Dermis blood vessel endothelial cell (primary cell): ENCODE measurements around the gene CSF3. TPM values are rescaled to one million over a fixed set of nuclear protein-coding genes. Genes with fewer than 3 reads are reported as not detected.
"Not testable (repeated sequence)": the region's sequence is repeated elsewhere in the genome, so short reads cannot be mapped to it uniquely, and the experiment has no call there.

Source experiments
- DNase-seq: peaks from one replicate; pipeline ENCODE4 v3.0.0; 2010
- total RNA-seq: library from RNA; depleted of rRNA; stranded (reverse); fragments of >200 nt; gene quantifications from 2 replicates; pipeline ENCODE4 v1.2.3, GENCODE V29; 2014

CSF3 gene
- total RNA-seq, 1 donor from 2014 or later, result 0.17 TPM

DNA sequence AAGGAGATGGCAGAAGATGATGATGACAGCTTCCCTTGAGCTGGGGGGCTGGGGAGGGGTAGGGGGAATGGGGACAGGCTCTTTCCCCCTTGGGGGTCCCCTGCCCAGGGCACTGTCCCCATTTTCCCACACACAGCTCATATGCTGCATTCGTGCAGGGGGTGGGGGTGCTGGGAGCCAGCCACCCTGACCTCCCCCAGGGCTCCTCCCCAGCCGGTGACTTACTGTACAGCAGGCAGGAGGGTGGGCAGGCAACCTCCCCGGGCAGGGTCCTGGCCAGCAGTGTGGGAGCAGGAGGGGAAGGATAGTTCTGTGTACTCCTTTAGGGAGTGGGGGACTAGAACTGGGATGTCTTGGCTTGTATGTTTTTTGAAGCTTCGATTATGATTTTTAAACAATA is 17.7 kb upstream of the CSF3 start:
- DNase-seq, result no peak

- no peak for DNase-seq
Observed at GRCh38 chr17:39999067-39999466, 16.2 kb upstream of the CSF3 start.

DNA sequence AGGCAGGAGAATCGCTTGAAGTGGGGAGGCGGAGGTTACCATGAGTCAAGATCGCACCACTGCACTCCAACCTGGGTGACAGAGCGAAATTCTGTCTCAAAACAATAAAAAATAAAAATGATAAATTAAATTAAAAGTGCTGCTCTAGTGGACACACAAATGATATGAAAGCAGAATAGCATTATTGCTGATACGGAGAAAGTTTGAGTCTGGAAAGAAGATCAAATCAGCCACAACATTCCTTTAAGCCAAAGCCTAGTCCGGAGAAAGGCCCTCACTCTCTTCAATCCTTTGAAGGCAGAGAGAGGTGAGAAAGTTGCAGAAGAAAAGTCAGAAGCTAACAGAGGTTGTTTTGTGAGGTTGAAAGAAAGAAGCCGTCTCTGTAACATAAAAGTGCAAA is 15.1 kb upstream of the CSF3 start:
- no peak for DNase-seq

DNA sequence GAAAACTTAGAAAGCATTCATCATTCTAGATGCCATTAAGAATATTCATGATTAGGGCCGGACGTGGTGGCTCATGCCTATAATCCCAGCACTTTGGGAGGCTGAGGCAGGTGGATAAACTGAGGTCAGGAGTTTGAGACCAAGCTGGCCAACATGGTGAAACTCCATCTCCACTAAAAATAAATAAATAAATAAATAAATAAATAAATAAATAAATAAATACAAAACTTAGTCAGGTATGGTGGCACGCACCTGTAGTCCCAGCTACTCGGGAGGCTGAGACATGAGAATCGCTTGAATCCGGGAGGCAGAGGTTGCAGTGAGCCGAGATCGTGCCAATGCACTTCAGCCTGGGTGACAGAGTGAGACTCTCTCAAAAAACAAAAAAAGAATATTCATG is 13.9 kb upstream of the CSF3 start:
- DNase-seq, result not testable (repeated sequence)

DNA sequence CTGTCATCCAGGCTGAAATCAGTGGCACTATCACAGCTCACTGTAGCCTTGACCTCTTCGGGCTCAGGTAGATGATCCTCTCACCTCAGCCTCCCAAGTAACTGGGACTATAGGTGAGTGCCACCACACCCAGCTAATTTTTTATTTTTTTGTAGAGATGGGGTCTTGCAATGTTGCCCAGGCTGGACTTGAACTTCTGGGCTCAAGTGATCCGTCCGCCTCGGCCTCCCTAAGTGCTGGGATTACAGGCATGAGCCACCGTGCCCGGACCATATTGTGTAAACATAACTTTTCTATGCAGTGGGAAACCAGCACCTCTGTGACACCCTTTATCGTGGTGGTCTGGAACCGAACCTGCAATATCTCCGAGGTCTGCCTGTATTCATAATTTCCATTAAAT is 11.2 kb upstream of the CSF3 start:
- DNase-seq, result no peak

- no peak for DNase-seq
Observed at GRCh38 chr17:40004712-40005111, 10.5 kb upstream of the CSF3 start.

GRCh38 chr17:40005520-40005919 is 9.7 kb upstream of the CSF3 start:
- no peak for DNase-seq

DNA sequence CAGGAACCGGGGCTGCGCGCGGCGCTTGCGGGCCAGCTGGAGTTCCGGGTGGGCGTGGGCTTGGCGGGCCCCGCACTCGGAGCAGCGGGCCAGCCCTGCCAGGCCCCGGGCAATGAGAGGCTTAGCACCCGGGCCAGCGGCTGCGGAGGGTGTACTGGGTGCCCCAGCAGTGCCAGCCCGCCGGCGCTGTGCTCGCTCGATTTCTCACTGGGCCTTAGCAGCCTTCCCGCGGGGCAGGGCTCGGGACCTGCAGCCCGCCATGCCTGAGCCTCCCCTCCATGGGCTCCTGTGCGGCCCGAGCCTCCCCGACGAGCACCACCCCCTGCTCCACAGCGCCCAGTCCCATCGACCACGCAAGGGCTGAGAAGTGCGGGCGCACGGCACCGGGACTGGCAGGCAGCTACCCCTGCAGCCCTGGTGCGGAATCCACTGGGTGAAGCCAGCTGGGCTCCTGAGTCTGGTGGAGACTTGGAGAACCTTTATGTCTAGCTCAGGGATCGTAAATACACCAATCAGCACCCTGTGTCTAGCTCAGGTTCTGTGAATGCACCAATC is 4.2 kb upstream of the CSF3 start:
- not testable (repeated sequence) for DNase-seq

GRCh38 chr17:40012017-40012647 is 3.1 kb upstream of the CSF3 start:
- DNase-seq, result not testable (repeated sequence)

DNA sequence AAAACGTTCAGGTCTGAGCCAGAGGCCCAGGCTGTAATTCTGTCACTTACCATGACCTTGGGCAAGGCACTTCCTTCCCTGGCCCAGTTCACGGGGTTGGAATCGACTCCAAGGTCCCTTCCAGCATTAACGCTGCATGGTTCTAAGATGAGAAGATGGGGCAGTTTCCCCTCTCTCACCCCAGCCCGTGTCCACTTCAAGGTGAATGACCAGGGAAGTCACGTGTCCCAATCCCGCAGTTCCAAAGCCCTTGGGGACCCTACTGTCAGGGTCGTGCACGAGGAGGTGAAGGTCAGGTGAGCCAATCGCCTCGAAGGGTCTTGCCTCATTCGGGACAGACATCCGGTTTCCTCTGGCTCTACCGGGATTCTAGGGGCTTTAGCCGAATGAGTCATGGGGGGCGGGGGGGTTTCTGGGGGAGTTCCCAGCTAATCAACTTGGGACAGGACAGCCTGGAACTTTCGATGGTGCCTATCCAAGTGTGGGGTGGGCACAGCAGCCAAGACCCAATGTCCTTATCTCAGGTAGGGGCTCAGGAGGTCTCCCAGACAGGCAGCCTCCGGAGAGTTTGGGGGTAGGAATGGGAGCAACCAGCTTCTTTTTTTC is 762 bp upstream of the CSF3 start:
- DNase-seq, result peak; percentile 71

DNA sequence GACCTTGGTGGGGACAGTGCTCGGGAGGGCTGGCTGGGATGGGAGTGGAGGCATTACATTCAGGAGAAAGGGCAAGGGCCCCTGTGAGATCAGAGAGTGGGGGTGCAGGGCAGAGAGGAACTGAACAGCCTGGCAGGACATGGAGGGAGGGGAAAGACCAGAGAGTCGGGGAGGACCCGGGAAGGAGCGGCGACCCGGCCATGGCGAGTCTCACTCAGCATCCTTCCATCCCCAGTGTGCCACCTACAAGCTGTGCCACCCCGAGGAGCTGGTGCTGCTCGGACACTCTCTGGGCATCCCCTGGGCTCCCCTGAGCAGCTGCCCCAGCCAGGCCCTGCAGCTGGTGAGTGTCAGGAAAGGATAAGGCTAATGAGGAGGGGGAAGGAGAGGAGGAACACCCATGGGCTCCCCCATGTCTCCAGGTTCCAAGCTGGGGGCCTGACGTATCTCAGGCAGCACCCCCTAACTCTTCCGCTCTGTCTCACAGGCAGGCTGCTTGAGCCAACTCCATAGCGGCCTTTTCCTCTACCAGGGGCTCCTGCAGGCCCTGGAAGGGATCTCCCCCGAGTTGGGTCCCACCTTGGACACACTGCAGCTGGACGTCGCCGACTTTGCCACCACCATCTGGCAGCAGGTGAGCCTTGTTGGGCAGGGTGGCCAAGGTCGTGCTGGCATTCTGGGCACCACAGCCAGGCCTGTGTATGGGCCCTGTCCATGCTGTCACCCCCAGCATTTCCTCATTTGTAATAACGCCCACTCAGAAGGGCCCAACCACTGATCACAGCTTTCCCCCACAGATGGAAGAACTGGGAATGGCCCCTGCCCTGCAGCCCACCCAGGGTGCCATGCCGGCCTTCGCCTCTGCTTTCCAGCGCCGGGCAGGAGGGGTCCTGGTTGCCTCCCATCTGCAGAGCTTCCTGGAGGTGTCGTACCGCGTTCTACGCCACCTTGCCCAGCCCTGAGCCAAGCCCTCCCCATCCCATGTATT is 1.1 kb downstream of the CSF3 start:
- no peak for DNase-seq

DNA sequence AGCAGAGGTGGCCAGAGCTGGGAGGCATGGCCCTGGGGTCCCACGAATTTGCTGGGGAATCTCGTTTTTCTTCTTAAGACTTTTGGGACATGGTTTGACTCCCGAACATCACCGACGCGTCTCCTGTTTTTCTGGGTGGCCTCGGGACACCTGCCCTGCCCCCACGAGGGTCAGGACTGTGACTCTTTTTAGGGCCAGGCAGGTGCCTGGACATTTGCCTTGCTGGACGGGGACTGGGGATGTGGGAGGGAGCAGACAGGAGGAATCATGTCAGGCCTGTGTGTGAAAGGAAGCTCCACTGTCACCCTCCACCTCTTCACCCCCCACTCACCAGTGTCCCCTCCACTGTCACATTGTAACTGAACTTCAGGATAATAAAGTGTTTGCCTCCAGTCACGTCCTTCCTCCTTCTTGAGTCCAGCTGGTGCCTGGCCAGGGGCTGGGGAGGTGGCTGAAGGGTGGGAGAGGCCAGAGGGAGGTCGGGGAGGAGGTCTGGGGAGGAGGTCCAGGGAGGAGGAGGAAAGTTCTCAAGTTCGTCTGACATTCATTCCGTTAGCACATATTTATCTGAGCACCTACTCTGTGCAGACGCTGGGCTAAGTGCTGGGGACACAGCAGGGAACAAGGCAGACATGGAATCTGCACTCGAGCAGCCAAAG is 2.3 kb downstream of the CSF3 start:
- DNase-seq, result no peak

GRCh38 chr17:40018211-40019121 is 3.2 kb downstream of the CSF3 start:
- DNase-seq, result peak; percentile 38

GRCh38 chr17:40019140-40019991 is 4.1 kb downstream of the CSF3 start:
- DNase-seq, result peak; percentile 93

DNA sequence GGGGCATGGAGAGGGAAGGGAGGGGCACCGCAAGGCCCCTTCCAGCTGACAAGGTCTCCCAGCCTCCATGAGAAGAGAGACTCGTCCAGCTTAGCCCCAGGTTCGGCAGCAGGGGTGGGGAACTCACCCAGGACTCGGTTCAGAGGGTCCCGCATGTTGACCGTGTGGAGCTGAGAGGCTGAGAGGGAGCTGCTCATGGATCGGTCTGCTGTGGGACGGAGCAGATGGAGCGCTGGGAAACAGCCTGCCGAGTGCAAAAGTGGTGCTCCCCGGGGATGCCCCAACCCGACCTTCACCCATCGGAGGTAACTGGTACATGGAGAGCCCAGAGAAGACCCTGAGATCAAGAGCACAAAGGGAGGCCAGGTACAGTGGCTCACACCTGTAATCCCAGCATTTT is 4.9 kb downstream of the CSF3 start:
- no peak for DNase-seq

DNA sequence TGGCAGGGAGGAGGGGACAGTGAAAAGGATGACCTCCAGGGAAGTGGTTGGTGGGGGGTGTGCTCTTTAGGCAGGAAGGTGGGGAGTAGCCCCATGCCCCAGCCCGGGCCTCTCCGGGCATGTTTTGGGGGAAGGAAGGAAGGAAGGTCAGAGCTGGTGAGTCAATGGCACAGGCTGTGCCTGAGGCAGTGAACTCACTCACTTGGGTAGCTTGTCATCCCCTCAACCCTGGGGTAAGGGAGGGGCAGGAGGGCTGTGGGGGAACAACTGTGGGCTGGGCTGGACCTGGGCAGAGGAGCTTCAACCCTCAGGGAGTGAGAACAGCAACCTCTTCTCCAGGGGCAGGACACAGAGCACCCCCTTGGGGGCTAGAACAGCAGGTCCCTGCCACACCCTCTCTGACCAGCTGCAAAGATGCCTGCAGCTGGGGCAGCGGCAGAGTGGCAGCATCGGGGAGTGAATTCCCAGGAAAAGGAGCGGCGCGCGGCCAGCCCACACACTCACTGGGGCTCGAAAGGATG is 6.3 kb downstream of the CSF3 start:
- DNase-seq, result peak; percentile 75

DNA sequence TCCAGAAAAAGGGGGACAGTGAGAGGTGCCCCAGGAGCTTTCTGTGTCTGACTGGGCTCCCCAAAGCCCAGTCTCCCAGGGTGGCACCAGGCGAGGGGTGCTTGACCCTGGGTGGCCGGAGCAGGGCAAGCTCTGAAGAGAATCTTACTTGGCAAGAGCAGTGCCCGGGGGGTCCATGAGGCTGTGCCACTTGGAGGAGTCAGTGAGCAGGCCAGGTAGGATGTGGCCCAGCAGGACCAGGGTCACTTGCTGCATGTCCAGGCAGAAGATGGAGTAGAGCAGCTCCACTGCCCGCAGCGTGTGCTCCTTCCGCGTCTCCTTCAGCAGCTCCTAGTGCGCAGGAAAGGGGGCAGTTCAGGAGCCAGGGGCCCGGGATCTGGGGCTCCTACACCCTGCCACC is 7.3 kb downstream of the CSF3 start:
- DNase-seq, result no peak

- DNase-seq, result peak; percentile 26
Observed at GRCh38 chr17:40022961-40023541, 7.8 kb downstream of the CSF3 start.

GRCh38 chr17:40023590-40024292 is 8.5 kb downstream of the CSF3 start:
- peak; percentile 89 for DNase-seq
